NB4 (cell line): Measurements from ENCODE around the gene SCNN1G.

Source experiments
- DNase-seq: peaks from one replicate; pipeline ENCODE4 v3.0.0; 2010; ENCODE audit warnings: low read depth
- H3K4me3 ChIP-seq: one replicate; pipeline ENCODE4 v1.5.1; 2011; ENCODE audit warnings: mild to moderate bottlenecking, low read depth, low read length, moderate library complexity
- CTCF ChIP-seq: IDR thresholded peaks from one replicate; pipeline ENCODE4 v1.5.1; 2012; ENCODE audit warnings: low read depth, low read length
- MAX ChIP-seq: IDR thresholded peaks from 2 replicates; pipeline ENCODE4 v1.6.1; 2011; ENCODE audit warnings: low read depth, low read length
- MYC ChIP-seq: IDR thresholded peaks from 2 replicates; pipeline ENCODE4 v1.6.1; 2011; ENCODE audit warnings: low read depth, low read length
- POLR2A ChIP-seq: IDR thresholded peaks from 2 replicates; pipeline ENCODE4 v1.6.1; 2011; ENCODE audit warnings: mild to moderate bottlenecking; ENCODE audit not compliant: insufficient read length; ENCODE audit errors: extremely low read depth

The SCNN1G gene

GRCh38 chr16:23158114-23158513, 24.4 kb upstream of the SCNN1G start:
- DNase-seq = no peak
- TF ChIP-seq MAX (no peak), CTCF (no peak), MYC (no peak), POLR2A (no peak)
- H3K4me3 ChIP-seq = no peak overlapping the region

- DNase-seq = no peak
- no peak for TF ChIP-seq POLR2A
- no peak for TF ChIP-seq MYC
- TF ChIP-seq MAX = no peak
- TF ChIP-seq CTCF = no peak
These were observed 22.5 kb upstream of the SCNN1G start for GRCh38 chr16:23160082-23160481.

GRCh38 chr16:23160574-23160973, 22.0 kb upstream of the SCNN1G start:
- TF ChIP-seq CTCF (no peak), MYC (no peak), POLR2A (no peak), MAX (no peak)
- no peak overlapping the region for H3K4me3 ChIP-seq
- no peak for DNase-seq

More at GRCh38 chr16:23160082-23160481, 22.5 kb upstream of the SCNN1G start:
- no peak overlapping the region for H3K4me3 ChIP-seq

GRCh38 chr16:23163921-23164320, 18.6 kb upstream of the SCNN1G start:
- no peak for DNase-seq
- H3K4me3 ChIP-seq = no peak overlapping the region
- no peak for TF ChIP-seq MYC
- no peak for TF ChIP-seq CTCF

- DNase-seq = no peak
- TF ChIP-seq POLR2A (no peak), MYC (no peak), CTCF (no peak), MAX (no peak)
- H3K4me3 ChIP-seq = no peak overlapping the region
These were observed 17.8 kb upstream of the SCNN1G start for GRCh38 chr16:23164736-23165135.

GRCh38 chr16:23172583-23172982, 10.0 kb upstream of the SCNN1G start:
- no peak for DNase-seq
- H3K4me3 ChIP-seq = no peak overlapping the region

More at GRCh38 chr16:23172583-23172982, 10.0 kb upstream of the SCNN1G start:
- TF ChIP-seq MYC (no peak), MAX (no peak), POLR2A (no peak)
